Fibroblast of villous mesenchyme (primary cell): ENCODE results near the gene SPTBN5. TPM values are rescaled to one million over a fixed set of nuclear protein-coding genes. Genes with fewer than 3 reads are reported as not detected.

Experiments
- DNase-seq: peaks from one replicate; pipeline ENCODE4 v3.0.0-alpha.2; 2010; ENCODE audit warnings: low read depth
- H3K4me3 ChIP-seq: 2 replicates; pipeline ENCODE4 v1.5.1; 2011; ENCODE audit warnings: low read depth, mild to moderate bottlenecking, low read length
- total RNA-seq: library from RNA; depleted of rRNA; stranded (reverse); fragments of >200 nt; gene quantifications from 2 replicates; pipeline ENCODE4 v1.2.3, GENCODE V29; 2012
- TF ChIP-seq, protein P1 (sequence below): IDR thresholded peaks from 2 replicates; pipeline ENCODE4 v1.5.1; 2012; ENCODE audit warnings: low read depth, mild to moderate bottlenecking, low read length; ENCODE audit not compliant: insufficient read depth

The SPTBN5 gene
- total RNA-seq, 1 donor, result 0.43 TPM

GRCh38 chr15:41856716-41857115, 37.1 kb downstream of the SPTBN5 start:
- DNase-seq, result no peak
- H3K4me3 ChIP-seq, result no peak overlapping the region
- TF ChIP-seq, protein P1, sequence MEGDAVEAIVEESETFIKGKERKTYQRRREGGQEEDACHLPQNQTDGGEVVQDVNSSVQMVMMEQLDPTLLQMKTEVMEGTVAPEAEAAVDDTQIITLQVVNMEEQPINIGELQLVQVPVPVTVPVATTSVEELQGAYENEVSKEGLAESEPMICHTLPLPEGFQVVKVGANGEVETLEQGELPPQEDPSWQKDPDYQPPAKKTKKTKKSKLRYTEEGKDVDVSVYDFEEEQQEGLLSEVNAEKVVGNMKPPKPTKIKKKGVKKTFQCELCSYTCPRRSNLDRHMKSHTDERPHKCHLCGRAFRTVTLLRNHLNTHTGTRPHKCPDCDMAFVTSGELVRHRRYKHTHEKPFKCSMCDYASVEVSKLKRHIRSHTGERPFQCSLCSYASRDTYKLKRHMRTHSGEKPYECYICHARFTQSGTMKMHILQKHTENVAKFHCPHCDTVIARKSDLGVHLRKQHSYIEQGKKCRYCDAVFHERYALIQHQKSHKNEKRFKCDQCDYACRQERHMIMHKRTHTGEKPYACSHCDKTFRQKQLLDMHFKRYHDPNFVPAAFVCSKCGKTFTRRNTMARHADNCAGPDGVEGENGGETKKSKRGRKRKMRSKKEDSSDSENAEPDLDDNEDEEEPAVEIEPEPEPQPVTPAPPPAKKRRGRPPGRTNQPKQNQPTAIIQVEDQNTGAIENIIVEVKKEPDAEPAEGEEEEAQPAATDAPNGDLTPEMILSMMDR, result no peak

DNA sequence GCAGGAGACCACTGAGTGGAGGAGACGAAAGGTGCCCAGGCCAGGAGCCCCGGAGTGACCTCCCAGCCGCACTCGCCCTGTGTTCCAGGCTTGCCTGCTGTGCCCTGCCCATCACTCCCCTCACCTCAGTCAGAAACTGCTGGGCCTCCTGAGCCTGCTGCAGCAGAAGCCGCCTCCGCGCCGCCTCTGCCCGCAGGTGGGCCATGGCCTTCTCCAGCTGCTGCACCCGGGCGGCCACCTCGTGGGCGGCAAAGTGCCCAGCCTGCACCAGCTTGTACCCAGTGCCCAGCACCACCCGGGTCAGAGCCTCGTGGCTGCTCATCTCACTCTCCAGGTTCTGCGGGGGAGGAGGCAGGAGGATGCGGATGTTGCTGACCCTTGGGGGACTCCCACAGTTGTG, 37.6 kb downstream of the SPTBN5 start:
- no peak overlapping the region for H3K4me3 ChIP-seq
- no peak for DNase-seq
- TF ChIP-seq, protein P1, result no peak

DNA sequence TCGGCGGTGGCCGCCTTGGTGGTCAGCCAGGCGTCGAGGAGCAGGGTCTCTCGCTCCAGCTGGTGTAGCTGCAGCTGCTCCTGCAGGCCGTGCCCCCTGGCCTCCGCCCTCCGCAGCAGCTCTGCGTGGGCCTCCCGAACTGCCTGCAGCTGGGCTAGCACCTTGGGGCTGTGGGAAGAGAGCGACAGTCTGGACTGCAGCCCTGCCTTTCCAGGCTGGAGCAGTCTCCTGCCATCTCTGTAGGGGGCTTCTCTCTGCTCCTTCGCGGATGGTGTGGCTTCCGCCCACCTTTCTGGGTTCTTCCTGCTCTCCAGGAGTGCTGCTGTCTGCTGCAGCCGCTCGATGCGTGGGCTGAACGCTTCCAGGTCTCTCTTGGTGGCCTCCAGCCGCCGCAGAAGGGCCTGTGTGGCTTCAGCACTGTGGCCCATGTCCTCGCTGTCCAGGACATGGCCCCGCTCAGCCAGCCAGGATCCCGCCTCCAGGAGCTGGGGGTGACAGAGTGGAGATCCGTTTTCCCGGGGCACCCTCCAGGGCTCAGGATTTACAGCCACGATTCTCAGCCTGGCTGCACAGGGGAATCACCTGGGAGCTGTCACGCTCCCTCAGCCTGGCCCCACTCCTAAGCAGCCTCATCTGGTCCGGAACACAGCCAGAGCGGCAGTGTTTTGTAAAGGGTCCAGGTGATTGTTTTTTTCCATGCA, 38.4 kb downstream of the SPTBN5 start:
- TF ChIP-seq, protein P1, result no peak
- DNase-seq, result no peak
- H3K4me3 ChIP-seq, result no peak overlapping the region

DNA sequence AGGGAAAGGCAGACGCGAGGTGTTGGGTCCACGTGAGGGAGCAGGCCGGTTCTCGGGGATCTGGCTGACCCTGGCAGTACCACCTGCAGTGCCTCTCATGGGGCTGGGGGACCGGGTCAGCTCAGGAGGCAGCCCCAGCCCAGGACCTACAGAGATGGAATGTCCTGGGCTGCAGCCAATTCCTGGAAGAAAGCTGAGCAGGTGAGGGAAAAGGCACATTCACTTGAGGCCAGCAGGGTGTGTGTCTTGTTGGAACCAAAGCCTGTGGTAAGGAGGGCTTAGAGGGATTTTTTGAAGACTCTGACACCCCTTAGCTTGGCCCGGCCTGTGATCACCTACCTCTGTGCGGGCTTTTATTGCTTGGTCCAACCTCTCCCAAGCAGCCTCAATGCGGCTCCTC, 39.4 kb downstream of the SPTBN5 start:
- no peak overlapping the region for H3K4me3 ChIP-seq
- TF ChIP-seq, protein P1, result no peak

DNA sequence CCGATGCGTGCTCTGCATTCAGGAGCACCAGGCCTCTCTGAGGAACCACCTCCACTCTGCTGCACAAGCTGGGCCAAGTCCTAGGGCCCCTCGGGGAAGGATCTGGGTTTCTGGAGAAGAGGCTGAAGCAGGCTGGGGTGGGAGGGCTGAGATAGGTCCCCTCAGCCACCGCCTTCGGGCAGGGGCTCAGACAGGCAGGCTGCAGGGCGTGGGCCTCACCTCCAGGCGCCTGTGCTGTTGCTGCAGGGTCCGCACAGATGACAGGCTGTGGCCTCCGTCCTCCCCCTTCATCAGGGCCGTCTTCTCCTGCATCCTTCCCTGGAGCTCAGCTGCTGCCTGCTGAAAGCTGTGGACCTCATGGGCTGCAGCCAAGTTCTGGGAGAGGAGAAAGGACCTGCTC, 40.0 kb downstream of the SPTBN5 start:
- TF ChIP-seq, protein P1, result no peak

More for the DNA sequence above, 39.4 kb downstream of the SPTBN5 start:
- DNase-seq, result no peak

GRCh38 chr15:41852736-41853590, 40.9 kb downstream of the SPTBN5 start:
- no peak for DNase-seq
- no peak overlapping the region for H3K4me3 ChIP-seq
- TF ChIP-seq, protein P1, result no peak

More for the DNA sequence above, 40.0 kb downstream of the SPTBN5 start:
- no peak overlapping the region for H3K4me3 ChIP-seq
- no peak for DNase-seq
